IPS DF 4.7 (cell line): ENCODE measurements around the gene TAP1.
A peak's percentile ranks its signal among the peaks of the same experiment; 100 is the strongest.

Source experiments
- DNase-seq: peaks from one replicate; pipeline ENCODE4 v3.0.0-alpha.2; 2013; ENCODE audit warnings: low spot score; ENCODE audit errors: extremely low read depth

Gene TAP1

GRCh38 chr6:32860674-32861073 is 7.2 kb upstream of the TAP1 start:
- DNase-seq, result no peak

- no peak for DNase-seq
Observed at GRCh38 chr6:32858194-32858593, 4.7 kb upstream of the TAP1 start.

- DNase-seq, result no peak
Observed at GRCh38 chr6:32857156-32857891, 3.8 kb upstream of the TAP1 start.

- no peak for DNase-seq
Observed at GRCh38 chr6:32855467-32856174, 2.1 kb upstream of the TAP1 start.

- no peak for DNase-seq
Observed at GRCh38 chr6:32854376-32855178, 1.1 kb upstream of the TAP1 start.

- no peak for DNase-seq
Observed at GRCh38 chr6:32852844-32853540, 512 bp downstream of the TAP1 start.

DNA sequence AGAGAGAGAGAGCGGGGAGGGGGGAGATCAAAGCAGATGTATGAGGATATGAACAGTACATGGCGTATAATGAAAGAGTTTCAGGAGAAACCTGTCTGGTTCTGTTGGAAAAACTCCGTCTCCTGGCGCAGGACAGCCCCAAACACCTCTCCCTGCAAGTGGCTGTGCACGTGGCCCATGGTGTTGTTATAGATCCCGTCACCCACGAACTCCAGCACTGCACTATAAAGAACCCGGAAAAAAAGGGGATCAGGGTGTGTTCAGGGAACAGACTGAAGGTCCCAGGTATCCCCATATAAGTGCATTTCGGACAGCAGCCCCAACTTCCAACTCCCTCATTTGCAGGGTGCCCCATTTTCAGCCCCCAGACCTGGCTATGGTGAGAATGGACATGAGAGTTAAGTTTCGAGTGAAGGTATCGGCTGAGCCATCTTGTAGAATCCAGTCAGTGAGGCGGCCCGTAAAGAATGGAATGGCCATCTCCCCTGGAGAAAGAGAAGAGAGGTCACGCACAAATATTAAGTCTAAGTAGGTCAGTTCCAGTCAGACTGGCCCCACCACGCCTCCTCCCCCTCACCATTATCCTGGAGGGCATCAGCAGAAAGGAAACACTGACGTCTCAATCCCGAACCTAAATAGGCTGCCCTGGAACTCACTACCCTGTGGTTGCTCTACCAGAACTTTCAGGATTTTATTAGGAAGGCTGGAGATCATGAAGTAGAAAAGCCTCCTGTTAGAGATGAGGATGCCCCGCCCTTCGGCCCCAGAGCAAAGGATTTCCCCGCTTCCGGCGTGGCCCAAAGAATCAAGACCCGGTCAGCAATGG is 1.3 kb downstream of the TAP1 start:
- DNase-seq, result no peak

- no peak for DNase-seq
Observed at GRCh38 chr6:32851025-32851424, 2.5 kb downstream of the TAP1 start.

- no peak for DNase-seq
Observed at GRCh38 chr6:32849126-32849525, 4.4 kb downstream of the TAP1 start.

DNA sequence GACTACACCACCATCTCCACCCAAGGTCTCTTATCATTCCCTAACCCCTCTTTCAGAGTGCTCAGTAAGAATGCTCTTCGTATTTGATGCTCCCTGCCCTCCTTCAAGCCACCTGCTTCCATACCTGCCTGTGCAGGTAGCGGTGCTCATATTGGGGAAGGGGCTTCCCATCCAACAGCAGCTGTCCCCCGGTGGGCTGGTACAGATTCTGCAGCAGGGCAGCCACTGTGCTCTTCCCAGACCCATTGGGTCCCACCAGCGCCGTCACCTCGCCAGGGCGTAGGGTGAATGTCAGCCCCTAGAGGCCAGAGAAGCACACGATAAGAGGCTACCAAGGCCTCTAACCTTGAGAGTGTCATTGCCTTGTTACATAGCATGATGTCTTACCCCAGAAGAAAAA is 5.7 kb downstream of the TAP1 start:
- DNase-seq, result no peak

DNA sequence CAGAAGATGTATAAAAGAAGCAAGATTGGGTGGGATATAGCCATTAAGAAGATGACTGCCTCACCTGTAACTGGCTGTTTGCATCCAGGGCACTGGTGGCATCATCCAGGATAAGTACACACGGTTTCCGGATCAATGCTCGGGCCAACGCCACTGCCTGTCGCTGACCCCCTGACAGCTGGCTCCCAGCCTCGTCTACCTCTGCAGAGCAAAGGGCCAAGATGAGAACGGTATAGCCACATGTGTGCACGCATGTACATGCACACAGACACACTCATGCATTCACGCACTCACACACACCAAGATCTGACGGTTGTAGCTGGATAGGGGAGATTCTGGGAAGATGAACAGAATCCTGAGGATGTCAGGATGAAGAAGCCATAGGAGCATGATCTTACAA is 6.5 kb downstream of the TAP1 start:
- DNase-seq, result no peak

DNA sequence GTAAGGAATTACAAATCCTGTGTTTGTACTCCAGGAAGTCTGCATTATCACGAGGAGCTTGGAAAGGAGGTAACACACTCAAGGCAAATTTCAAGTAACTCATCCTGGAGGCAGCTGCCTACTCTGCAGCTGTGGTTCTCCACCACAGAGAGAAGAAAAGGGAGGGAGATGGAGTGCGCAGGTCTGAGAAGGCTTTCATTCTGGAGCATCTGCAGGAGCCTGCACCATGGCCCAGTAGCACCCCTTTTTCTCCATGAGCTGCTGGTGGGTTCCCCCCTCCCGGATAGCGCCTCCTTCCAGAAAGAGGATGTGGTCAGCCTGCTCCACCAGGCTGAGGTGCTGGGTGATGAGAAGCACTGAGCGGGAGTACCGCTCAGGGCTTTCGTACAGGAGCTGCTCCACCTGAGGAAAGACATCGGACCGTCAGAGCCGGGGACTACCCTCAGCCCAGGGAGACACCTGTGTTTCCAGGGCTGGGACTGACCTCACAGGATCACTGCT is 8.1 kb downstream of the TAP1 start:
- no peak for DNase-seq

DNA sequence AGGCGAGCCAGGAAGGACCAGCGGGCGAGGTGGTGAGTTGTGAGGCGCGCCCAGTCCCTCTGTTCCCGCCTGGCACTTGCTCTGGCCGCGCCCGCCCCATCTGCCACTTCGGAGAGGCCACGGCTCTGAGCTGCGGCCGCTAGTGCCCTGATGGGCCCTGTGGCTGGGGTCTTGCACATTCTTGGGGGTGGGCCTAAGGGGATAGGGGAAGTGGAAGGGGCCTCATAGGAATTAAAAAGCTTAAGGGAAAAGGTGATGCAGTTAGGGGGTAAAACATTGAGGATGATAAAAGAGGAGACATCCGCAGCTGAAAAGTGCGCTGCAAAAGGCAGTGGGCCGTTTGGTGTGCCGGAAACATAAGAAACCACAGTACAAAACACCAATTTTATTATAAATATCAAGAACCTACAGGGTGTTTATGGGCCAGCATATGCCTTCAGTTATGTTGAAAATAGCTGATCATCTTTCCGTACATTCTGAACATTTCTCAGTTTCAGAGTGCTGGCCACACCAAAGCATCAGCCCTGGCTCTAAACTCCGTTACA is 8.6 kb downstream of the TAP1 start:
- DNase-seq, result no peak

- DNase-seq, result peak; percentile 95
Observed at GRCh38 chr6:32843979-32844838, 9.3 kb downstream of the TAP1 start, which contains the start of gene PSMB8. PSMB8 (minus strand) TSS chr6:32844047; CDS start chr6:32843996, 51 bp downstream.

- no peak for DNase-seq
Observed at GRCh38 chr6:32843331-32843978, 10.0 kb downstream of the TAP1 start.

- DNase-seq, result no peak
Observed at GRCh38 chr6:32842690-32843089, 10.8 kb downstream of the TAP1 start.

GRCh38 chr6:32842021-32842650 is 11.4 kb downstream of the TAP1 start:
- DNase-seq, result no peak

GRCh38 chr6:32840604-32841246 is 12.8 kb downstream of the TAP1 start:
- no peak for DNase-seq
